ENCODE data around the gene INPP5J. TPM values are rescaled to one million over a fixed set of nuclear protein-coding genes. Genes with fewer than 3 reads are reported as not detected.
A peak's percentile ranks its signal among the peaks of the same experiment; 100 is the strongest.

The INPP5J gene
- total and polyA plus RNA-seq, 12 donors: 0.48 to 8.1 (median 2.3) TPM

- H3K4me1 ChIP-seq (replicated peaks in 1 of 2): no peaks in the 10 kb centered on the region
- TF ChIP-seq CTCF (IDR thresholded peaks at IDR 0.05) (no peak), POLR2A (IDR thresholded peaks at IDR 0.05) (no peak)
- 87 to 96% (median 91%) methylated on average over 14 to 33 of the region's 33 CpGs for WGBS, 4 donors
- H3K9me3 ChIP-seq (replicated peaks in 1 of 3): no peaks in the 10 kb centered on the region
- peak in 2 of 7 donors; percentile 13 to 20 for DNase-seq
- H3K27ac ChIP-seq: peak overlapping the region in 1 of 5 donors; percentile 5
- peaks cover 0 to 79% of the 10 kb centered on the region in 2 donors for H3K36me3 ChIP-seq (replicated peaks in 1 of 2)
- intact Hi-C loops (cut with DNase I): loop anchor here in 1 of 2 donors (5.0 kb wide), 1 partner anchor 54 kb away; no protein-coding TSS in a partner anchor
- no peak overlapping the region for H3K4me3 ChIP-seq
- H3K27me3 ChIP-seq: no peaks in the 10 kb centered on the region
Measured at GRCh38 chr22:31093086-31093850, 29.5 kb upstream of the INPP5J start.

GRCh38 chr22:31094021-31094551 lies 28.7 kb upstream of the INPP5J start:
- H3K4me3 ChIP-seq: no peak overlapping the region
- no peak overlapping the region for H3K27ac ChIP-seq
- TF ChIP-seq CTCF (IDR thresholded peaks at IDR 0.05): no peak
- no peak for TF ChIP-seq POLR2A (IDR thresholded peaks at IDR 0.05)
- intact Hi-C loops (cut with DNase I): loop anchor here in 1 of 2 donors (5.0 kb wide), 1 partner anchor 53 kb away; no protein-coding TSS in a partner anchor
- H3K36me3 ChIP-seq (replicated peaks in 1 of 2): peaks cover 0 to 74% of the 10 kb centered on the region in 2 donors
- no peaks in the 10 kb centered on the region for H3K4me1 ChIP-seq (replicated peaks in 1 of 2)
- no peaks in the 10 kb centered on the region for H3K27me3 ChIP-seq
- 72 to 87% (median 79%) methylated on average over 3 to 5 of the region's 5 CpGs for WGBS, 4 donors
- peak in 1 of 7 donors; percentile 15 for DNase-seq
- no peaks in the 10 kb centered on the region for H3K9me3 ChIP-seq (replicated peaks in 1 of 3)

GRCh38 chr22:31094741-31095140 lies 28.0 kb upstream of the INPP5J start:
- no peaks in the 10 kb centered on the region for H3K9me3 ChIP-seq (replicated peaks in 1 of 3)
- no peak overlapping the region for H3K4me3 ChIP-seq
- WGBS, 4 donors: 93 to 96% (median 94%) methylated on average over 7 of the region's 7 CpGs
- intact Hi-C loops (cut with DNase I): loop anchor here in 1 of 2 donors (5.0 kb wide), 1 partner anchor 53 kb away; no protein-coding TSS in a partner anchor
- TF ChIP-seq CTCF (IDR thresholded peaks at IDR 0.05) (no peak), POLR2A (IDR thresholded peaks at IDR 0.05) (no peak)
- no peak for DNase-seq
- H3K27ac ChIP-seq: no peak overlapping the region
- H3K4me1 ChIP-seq (replicated peaks in 1 of 2): no peaks in the 10 kb centered on the region
- H3K36me3 ChIP-seq (replicated peaks in 1 of 2): peaks cover 0 to 74% of the 10 kb centered on the region in 2 donors
- H3K27me3 ChIP-seq: no peaks in the 10 kb centered on the region

- TF ChIP-seq POLR2A (IDR thresholded peaks at IDR 0.05) (no peak), CTCF (IDR thresholded peaks at IDR 0.05) (no peak)
- 89 to 95% (median 94%) methylated on average over 3 of the region's 3 CpGs for WGBS, 4 donors
- no peaks in the 10 kb centered on the region for H3K4me1 ChIP-seq (replicated peaks in 1 of 2)
- no peaks in the 10 kb centered on the region for H3K27me3 ChIP-seq
- intact Hi-C loops (cut with DNase I): no loop called here
- DNase-seq: no peak
- peaks cover 0 to 75% of the 10 kb centered on the region in 2 donors for H3K36me3 ChIP-seq (replicated peaks in 1 of 2)
- no peak overlapping the region for H3K4me3 ChIP-seq
- no peaks in the 10 kb centered on the region for H3K9me3 ChIP-seq (replicated peaks in 1 of 3)
- no peak overlapping the region for H3K27ac ChIP-seq
Measured at GRCh38 chr22:31095637-31096249, 27.0 kb upstream of the INPP5J start.
